K562 (cell line): ENCODE results near the gene AGO4. TPM values are rescaled to one million over a fixed set of nuclear protein-coding genes. Genes with fewer than 3 reads are reported as not detected.

Experiments used
- GABPB2 ChIP-seq: fragments of 250-450 bp; sonication (Bioruptor Pico); conservative IDR thresholded peaks from 2 replicates; pipeline ENCODE4 v1.5.1; 2021; ENCODE audit warnings: mild to moderate bottlenecking
- MED1 ChIP-seq: sonication (generic); formaldehyde crosslinking; IDR thresholded peaks from 2 replicates; pipeline ENCODE4 v1.8.1; 2023; ENCODE audit warnings: missing genetic modification reagents, borderline replicate concordance
- MEF2A ChIP-seq: IDR thresholded peaks from 2 replicates; pipeline ENCODE4 v1.6.1; 2011; ENCODE audit warnings: low read depth, mild to moderate bottlenecking, low read length, moderate library complexity; ENCODE audit not compliant: control insufficient read depth
- MTA1 ChIP-seq: fragments of 450-650 bp; IDR thresholded peaks from 2 replicates; pipeline ENCODE4 v1.6.1; 2017; ENCODE audit warnings: borderline replicate concordance
- NCOA2 ChIP-seq, 2 experiments: fragments of 450-650 bp; IDR thresholded peaks; 2 replicates each; pipeline ENCODE4 v1.6.1; 2018; ENCODE audit warnings: mild to moderate bottlenecking in 2 of 2, moderate library complexity in 1 of 2; ENCODE audit not compliant: partially characterized antibody in 2 of 2
- POLR2B ChIP-seq: fragments of 450-650 bp; IDR thresholded peaks from 2 replicates; pipeline ENCODE4 v1.6.1; 2018; ENCODE audit warnings: low read depth; ENCODE audit not compliant: partially characterized antibody
- PTBP1 ChIP-seq: fragments of 200-400 bp; formaldehyde crosslinking; IDR thresholded peaks from 2 replicates; pipeline ENCODE4 v1.6.1; 2017; ENCODE audit warnings: low read depth, low read length
- RBM25 ChIP-seq: fragments of 200-400 bp; formaldehyde crosslinking; IDR thresholded peaks from 2 replicates; pipeline ENCODE4 v1.6.1; 2018; ENCODE audit warnings: low read length, low read depth, moderate library complexity; ENCODE audit not compliant: severe bottlenecking
- RBM34 ChIP-seq: fragments of 200-400 bp; formaldehyde crosslinking; IDR thresholded peaks from 2 replicates; pipeline ENCODE4 v1.6.1; 2018; ENCODE audit warnings: low read length, borderline replicate concordance; ENCODE audit not compliant: insufficient read depth
- SAP30 ChIP-seq: fragments of 200-600 bp; sonication (generic); IDR thresholded peaks from 2 replicates; pipeline ENCODE4 v1.6.1; 2012; ENCODE audit warnings: borderline replicate concordance, low read depth, mild to moderate bottlenecking, moderate library complexity, low read length, control low read depth, inconsistent platforms; ENCODE audit not compliant: insufficient read depth, poor library complexity, severe bottlenecking
- STAG1 ChIP-seq: sonication (generic); formaldehyde crosslinking; IDR thresholded peaks from 2 replicates; pipeline ENCODE4 v1.5.0; 2020; ENCODE audit warnings: missing genetic modification reagents, borderline replicate concordance
- TEAD4 ChIP-seq, 2 experiments: sonication (generic) in 1 of 2; formaldehyde crosslinking in 1 of 2; IDR thresholded peaks; 2 replicates each; pipeline versions ENCODE4 v1.6.1 to v1.8.0; 2012 to 2022; ENCODE audit warnings: borderline replicate concordance in 1 of 2, inconsistent platforms in 1 of 2, low read length in 1 of 2, mild to moderate bottlenecking in 1 of 2, missing genetic modification reagents in 1 of 2
- UBTF ChIP-seq, 2 experiments: IDR thresholded peaks; 2 replicates each; pipeline ENCODE4 v1.6.1; 2012; ENCODE audit warnings: improper control_type of control experiment in 2 of 2, low read depth in 2 of 2, low read length in 2 of 2, borderline replicate concordance in 1 of 2
- ZBTB33 ChIP-seq: sonication (generic); formaldehyde crosslinking; IDR thresholded peaks from 2 replicates; pipeline ENCODE4 v1.8.1; 2023; ENCODE audit warnings: mild to moderate bottlenecking, missing genetic modification reagents
- polyA plus RNA-seq, 8 experiments: library from polyadenylated mRNA; depleted of rRNA in 4 of 8; stranded (reverse) in 5 of 8; unstranded in 3 of 8; fragments of >200 nt; fragmentation: Nextera tagmentation in 2 of 8; fragmentation: Illumina TruSeq in 1 of 8; extraction: Ambion mirVana in 2 of 8; extraction: Trizol in 1 of 8; gene quantifications; 2 replicates each; pipeline versions ENCODE4 v1.2.1 to v1.2.3, GENCODE V29; 2011 to 2014; ENCODE audit warnings: inconsistent platforms in 1 of 8, missing spikeins in 1 of 8
- total RNA-seq, 7 experiments: library from RNA; depleted of rRNA in 6 of 7; stranded (reverse); fragments of >200 nt in 6 of 7; fragmentation: Illumina TruSeq in 2 of 7; extraction: Trizol in 2 of 7; gene quantifications; 2 replicates each; pipeline versions ENCODE4 v1.2.1 to v1.2.3, GENCODE V29; 2011 to 2021; ENCODE audit warnings: low replicate concordance in 1 of 7
- TF ChIP-seq, protein P1 (sequence below): sonication (generic); formaldehyde crosslinking; IDR thresholded peaks from 2 replicates; pipeline ENCODE4 v1.8.1; 2023; ENCODE audit warnings: mild to moderate bottlenecking, missing genetic modification reagents
- TF ChIP-seq, protein P2 (sequence below): sonication (generic); formaldehyde crosslinking; IDR thresholded peaks from 2 replicates; pipeline ENCODE4 v1.8.0; 2022; ENCODE audit warnings: mild to moderate bottlenecking, low read depth, missing genetic modification reagents
- TF ChIP-seq, protein P3 (sequence below): fragments of 450-650 bp; IDR thresholded peaks from 2 replicates; pipeline ENCODE4 v1.6.1; 2014; ENCODE audit warnings: low read depth, mild to moderate bottlenecking, moderate library complexity, borderline replicate concordance

Gene AGO4
- total and polyA plus RNA-seq, 9 of the 15 experiments (the other 6 are each of a cell fraction or from before 2014, with no cell fraction given): 1.3 to 10.5 (median 6.5) TPM

GRCh38 chr1:35882586-35882944 lies 74.7 kb downstream of the AGO4 start (continued):
- TF ChIP-seq GABPB2 (CRISPR knock-in tag) (no peak), RBM25 (no peak), STAG1 (CRISPR knock-in tag) (no peak), SAP30 (peak; percentile 46), PTBP1 (no peak), MTA1 (no peak), NCOA2 (IDR thresholded peaks at IDR 0.05; ENCODE audit: partially characterized antibody in 2 of 2) (no peak), MEF2A (no peak), TEAD4 (IDR thresholded peaks at IDR 0.05; ENCODE audit: low read length) (peak; percentile 15; the same call in 1 of the 2 replicates), TEAD4 (CRISPR knock-in tag; IDR thresholded peaks at IDR 0.05; ENCODE audit: borderline replicate concordance) (no peak), MED1 (CRISPR knock-in tag) (no peak), ZBTB33 (CRISPR knock-in tag) (no peak), UBTF (IDR thresholded peaks at IDR 0.05; ENCODE audit: borderline replicate concordance in 1 of 2, low read depth in 2 of 2, low read length in 2 of 2) (no peak), RBM34 (no peak), POLR2B (no peak)
- TF ChIP-seq, protein P1, sequence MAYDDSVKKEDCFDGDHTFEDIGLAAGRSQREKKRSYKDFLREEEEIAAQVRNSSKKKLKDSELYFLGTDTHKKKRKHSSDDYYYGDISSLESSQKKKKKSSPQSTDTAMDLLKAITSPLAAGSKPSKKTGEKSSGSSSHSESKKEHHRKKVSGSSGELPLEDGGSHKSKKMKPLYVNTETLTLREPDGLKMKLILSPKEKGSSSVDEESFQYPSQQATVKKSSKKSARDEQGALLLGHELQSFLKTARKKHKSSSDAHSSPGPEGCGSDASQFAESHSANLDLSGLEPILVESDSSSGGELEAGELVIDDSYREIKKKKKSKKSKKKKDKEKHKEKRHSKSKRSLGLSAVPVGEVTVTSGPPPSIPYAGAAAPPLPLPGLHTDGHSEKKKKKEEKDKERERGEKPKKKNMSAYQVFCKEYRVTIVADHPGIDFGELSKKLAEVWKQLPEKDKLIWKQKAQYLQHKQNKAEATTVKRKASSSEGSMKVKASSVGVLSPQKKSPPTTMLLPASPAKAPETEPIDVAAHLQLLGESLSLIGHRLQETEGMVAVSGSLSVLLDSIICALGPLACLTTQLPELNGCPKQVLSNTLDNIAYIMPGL (CRISPR knock-in tag): no peak
- TF ChIP-seq, protein P2, sequence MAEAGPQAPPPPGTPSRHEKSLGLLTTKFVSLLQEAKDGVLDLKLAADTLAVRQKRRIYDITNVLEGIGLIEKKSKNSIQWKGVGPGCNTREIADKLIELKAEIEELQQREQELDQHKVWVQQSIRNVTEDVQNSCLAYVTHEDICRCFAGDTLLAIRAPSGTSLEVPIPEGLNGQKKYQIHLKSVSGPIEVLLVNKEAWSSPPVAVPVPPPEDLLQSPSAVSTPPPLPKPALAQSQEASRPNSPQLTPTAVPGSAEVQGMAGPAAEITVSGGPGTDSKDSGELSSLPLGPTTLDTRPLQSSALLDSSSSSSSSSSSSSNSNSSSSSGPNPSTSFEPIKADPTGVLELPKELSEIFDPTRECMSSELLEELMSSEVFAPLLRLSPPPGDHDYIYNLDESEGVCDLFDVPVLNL (CRISPR knock-in tag): no peak
- TF ChIP-seq, protein P3, sequence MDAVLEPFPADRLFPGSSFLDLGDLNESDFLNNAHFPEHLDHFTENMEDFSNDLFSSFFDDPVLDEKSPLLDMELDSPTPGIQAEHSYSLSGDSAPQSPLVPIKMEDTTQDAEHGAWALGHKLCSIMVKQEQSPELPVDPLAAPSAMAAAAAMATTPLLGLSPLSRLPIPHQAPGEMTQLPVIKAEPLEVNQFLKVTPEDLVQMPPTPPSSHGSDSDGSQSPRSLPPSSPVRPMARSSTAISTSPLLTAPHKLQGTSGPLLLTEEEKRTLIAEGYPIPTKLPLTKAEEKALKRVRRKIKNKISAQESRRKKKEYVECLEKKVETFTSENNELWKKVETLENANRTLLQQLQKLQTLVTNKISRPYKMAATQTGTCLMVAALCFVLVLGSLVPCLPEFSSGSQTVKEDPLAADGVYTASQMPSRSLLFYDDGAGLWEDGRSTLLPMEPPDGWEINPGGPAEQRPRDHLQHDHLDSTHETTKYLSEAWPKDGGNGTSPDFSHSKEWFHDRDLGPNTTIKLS: peak; percentile 38; the same call in 1 of the 2 replicates
